Colon (tissue), 2 donors: Measurements from ENCODE around the gene RNF225.
A peak's percentile ranks its signal among the peaks of the same experiment; 100 is the strongest.
"Not testable (repeated sequence)": the region's sequence is repeated elsewhere in the genome, so short reads cannot be mapped to it uniquely, and the experiment has no call there.

Experiments used
- FAIRE-seq: peaks from 2 replicates; lab custom pipeline; 2012; peaks lifted over from hg19 to GRCh38; lab: Jason Lieb, UNC
- donor health status: control.
- donor health status: control.

The RNF225 gene

DNA sequence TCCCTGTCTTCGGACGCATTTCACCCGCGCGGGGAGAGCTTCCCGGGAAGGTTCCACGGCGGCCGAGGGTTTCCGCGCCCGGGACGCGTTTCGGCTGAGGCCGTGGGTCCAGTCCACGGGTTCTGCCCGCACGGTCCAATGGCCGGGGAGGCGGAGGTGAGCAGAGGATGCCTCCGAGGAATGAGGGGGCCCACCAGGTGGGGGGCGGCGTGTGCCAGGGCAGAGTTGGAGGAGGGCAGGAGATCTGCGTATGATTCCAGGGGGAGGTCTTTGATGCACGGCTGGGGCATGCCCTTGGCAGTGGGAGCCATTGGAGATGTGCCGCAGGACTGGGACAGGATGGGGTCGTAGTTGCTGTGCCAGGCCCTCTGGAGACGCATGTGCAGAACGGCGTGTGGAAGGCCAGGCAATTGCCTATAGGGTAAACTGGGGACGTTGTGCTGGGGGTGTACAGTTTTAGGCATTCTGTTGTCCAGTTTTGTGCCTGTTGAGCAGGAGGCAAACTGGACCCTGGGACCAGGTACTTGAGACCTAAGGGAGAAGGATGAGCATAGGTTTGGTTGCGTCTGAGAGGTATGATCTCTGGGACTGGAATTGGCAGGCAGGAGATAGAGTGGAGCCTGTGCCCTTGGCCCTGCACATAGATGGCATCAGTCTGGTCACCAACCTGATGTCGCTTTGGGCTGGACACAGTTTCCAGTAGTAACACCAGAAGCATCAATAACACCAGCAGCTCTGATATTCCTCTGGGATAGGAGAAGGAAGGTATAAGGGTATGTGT, 13.7 kb downstream of the RNF225 start:
- no peak for FAIRE-seq

DNA sequence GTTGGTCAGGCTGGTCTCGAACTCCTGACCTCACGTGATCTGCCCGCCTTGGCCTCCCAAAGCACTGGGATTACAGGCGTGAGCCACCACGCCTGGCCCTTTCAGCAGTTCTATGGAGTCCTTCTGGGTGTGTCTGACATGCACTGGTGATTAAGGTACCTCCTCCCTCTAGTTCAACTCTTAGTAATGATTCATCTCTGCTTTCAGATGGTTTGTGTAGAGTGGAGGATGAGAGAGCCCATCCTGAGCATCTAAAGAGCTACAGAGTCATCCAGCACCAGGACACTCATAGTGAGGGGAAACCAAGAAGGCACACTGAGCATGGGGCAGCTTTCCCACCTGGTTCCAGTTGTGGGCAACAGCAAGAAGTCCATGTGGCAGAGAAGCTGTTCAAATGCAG, 21.1 kb downstream of the RNF225 start:
- no peak for FAIRE-seq

DNA sequence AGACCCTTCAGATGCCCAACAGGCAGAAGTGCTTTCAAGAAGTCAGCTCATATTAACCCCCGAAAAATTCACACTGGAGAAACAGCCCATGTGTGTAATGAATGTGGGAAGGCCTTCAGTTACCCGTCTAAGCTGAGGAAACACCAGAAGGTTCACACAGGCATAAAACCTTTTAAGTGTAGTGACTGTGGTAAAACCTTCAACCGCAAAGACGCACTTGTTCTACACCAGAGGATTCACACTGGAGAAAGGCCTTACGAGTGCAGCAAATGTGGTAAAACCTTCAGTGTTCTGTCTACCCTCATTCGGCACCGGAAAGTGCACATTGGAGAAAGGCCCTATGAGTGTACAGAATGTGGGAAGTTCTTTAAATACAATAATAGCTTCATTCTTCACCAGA, 21.6 kb downstream of the RNF225 start:
- FAIRE-seq: no peak

DNA sequence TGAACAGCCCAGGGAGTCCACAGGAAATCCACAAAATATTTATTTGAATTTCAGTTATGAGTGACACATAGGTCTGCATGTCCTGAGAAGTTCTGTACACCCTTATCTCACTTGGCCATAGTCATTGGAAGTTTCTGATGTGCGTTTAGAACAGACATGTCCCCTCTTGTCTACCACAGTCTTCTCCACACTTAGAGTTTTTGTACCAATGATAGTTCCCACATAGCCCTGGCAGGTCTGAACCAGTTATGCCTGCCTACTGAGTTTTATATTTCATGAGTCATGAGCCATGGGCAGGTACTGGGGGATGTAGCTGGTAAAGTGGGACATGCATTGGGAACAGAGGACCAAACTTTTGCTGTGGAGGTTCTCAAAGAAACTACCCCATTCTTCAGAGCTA, 33.2 kb downstream of the RNF225 start:
- FAIRE-seq: no peak

DNA sequence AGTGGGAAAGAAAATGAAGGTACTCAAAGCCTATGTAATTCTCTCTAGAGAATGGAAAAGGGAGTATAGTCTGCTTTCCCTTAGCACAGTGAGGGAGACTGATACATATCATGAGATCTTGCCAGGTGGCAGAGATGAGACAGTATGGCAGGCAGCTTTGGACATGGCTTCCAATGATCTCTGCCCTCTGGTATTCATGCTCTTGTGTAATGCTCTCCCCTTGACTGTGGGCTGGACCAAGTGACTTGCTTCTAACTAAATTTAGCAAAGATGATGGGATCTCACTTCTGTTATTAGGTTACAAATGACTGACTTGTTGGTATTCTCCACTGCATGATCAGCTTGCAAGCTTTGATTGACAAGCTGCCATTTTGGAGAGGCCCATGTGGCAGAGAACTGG, 34.3 kb downstream of the RNF225 start:
- no peak for FAIRE-seq

DNA sequence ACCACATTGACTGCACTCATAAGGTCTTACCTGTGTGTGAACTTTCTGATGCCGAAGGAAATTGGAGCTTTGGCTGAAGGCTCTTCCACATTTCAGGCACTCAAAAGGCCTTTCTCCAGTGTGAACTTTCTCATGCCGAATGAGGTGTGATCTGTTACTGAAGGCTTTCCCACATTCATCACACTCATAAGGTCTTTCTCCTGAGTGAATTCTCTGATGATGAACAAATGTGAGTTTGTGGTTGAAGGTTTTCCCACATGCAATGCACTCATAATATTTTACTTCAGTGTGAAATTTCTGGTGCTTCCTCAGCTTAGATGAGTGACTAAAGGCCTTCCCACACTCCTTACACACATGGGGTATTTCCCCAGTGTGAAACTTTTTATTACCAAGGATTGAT, 38.8 kb downstream of the RNF225 start:
- no peak for FAIRE-seq

DNA sequence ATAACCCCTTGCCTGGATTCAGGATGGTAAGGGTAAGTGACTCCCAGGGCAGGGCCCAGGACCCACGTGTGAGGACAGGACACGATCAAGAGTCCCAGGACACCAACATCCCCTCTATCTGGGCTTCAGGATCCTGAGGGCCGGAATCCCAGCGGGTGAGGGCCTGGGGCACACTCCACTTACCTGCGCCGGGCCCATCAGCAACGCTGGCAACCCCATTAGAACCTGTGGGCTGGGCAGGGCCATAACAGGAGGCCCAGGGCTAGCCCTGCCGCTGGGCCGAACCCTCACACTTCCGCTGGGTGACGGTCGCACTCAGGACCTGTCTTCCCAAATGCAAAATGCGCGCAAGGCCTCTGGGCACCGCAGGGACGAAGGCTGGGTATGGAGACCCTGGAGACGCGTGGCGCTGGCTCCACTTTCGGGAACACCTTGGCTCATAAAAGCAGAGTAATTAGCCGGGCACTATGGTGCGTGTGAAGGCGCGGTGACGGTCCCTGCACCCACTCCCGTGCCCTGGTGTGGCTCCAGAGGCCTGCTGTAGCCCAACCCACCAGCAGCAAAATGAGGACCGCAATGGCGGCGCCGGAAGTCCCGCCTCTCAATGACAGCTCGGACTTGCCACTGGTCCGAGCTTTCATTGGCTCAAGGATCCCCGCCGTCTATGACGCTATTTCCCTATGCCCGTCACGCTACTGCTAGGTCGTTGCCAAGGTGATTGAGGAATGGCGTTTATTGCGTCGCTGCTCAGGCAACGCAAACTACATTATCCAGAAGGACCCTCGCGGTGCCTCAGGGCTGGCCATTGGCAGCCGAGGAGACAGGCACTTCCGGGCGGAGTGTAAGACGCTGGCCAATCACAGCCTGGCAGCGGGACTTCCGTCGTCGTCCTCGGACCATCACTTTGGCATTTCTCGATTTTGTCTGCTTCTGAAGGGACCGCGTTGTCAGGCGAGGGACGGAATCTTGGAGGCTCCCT, 44.4 kb downstream of the RNF225 start, which contains the start of gene ZNF132:
Gene ZNF132, minus strand, starts transcription at position 578 of the 979 bp plus-strand sequence. Its CDS starts 332 bp downstream, at position 246.
- FAIRE-seq: peak; percentile 95

DNA sequence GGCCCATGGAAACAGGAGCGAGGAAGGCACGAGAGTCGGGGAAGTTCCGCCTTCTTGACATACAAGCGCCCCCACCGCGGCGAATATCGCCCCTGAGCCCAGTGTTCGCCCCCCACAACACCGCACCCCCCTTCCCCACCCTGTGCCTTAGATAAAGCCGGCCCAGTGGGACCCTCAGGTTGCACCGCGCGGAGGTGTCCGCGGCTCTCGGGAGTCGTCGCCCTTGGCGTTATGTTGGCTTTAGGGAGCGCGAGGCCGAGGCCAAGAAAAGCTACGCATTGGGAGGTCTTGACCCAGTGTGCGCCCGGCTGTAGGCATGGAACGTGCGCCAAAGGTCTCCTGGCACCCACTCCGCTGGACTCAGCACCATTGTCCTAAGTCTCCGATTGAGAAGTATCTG, 45.1 kb downstream of the RNF225 start:
- FAIRE-seq: no peak

DNA sequence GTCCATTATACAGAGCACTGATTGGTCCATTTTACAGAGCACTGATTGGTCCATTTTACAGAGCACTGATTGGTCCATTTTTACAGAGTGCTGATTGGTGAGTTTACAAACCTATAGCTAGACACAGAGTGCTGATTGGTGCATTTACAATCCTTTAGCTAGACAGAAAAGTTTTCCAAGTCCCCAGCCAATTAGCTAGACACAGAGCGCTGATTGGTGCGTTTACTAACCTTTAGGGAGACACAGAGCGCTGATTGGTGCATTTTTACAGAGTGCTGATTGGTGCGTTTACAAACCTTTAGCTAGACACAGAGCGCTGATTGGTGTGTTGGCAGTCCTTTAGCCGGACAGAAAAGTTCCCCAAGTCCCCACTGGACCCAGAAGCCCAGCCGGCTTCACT, 47.5 kb downstream of the RNF225 start:
- FAIRE-seq: not testable (repeated sequence)
